IMR-90 (cell line): ENCODE data around the gene HTN3.

Experiments used
- BHLHE40 ChIP-seq: fragments of 150-350 bp; IDR thresholded peaks from 2 replicates; pipeline ENCODE4 v1.6.1; 2016; ENCODE audit warnings: mild to moderate bottlenecking, low read depth, low read length
- CEBPB ChIP-seq: IDR thresholded peaks from 2 replicates; pipeline ENCODE4 v1.6.1; 2012; ENCODE audit warnings: low read depth, low read length, improper control_type of control experiment
- MAFK ChIP-seq: IDR thresholded peaks from 2 replicates; pipeline ENCODE4 v1.6.1; 2012; ENCODE audit warnings: low read depth, low read length, improper control_type of control experiment
- MXI1 ChIP-seq: IDR thresholded peaks from 2 replicates; pipeline ENCODE4 v1.6.1; 2012; ENCODE audit warnings: low read depth, mild to moderate bottlenecking, low read length, moderate library complexity, borderline replicate concordance
- NFE2L2 ChIP-seq: fragments of 150-350 bp; IDR thresholded peaks from 2 replicates; pipeline ENCODE4 v1.6.1; 2016; ENCODE audit warnings: low read depth, mild to moderate bottlenecking, low read length
- POLR2A ChIP-seq: IDR thresholded peaks from 2 replicates; pipeline ENCODE4 v1.6.1; 2012; ENCODE audit warnings: mild to moderate bottlenecking, low read depth, low read length
- RAD21 ChIP-seq: IDR thresholded peaks from 2 replicates; pipeline ENCODE4 v1.6.1; 2012; ENCODE audit warnings: low read length, improper control_type of control experiment
- RCOR1 ChIP-seq: IDR thresholded peaks from 2 replicates; pipeline ENCODE4 v1.6.1; 2012; ENCODE audit warnings: mild to moderate bottlenecking, low read length, improper control_type of control experiment; ENCODE audit not compliant: insufficient replicate concordance
- RFX5 ChIP-seq: IDR thresholded peaks from 2 replicates; pipeline ENCODE4 v1.8.0; 2012; ENCODE audit warnings: low read depth, mild to moderate bottlenecking, low read length, moderate library complexity
- SMC3 ChIP-seq: fragments of 150-350 bp; IDR thresholded peaks from 2 replicates; pipeline ENCODE4 v1.6.1; 2016; ENCODE audit warnings: low read depth, mild to moderate bottlenecking, antibody characterized with exemption, low read length, moderate library complexity
- TF ChIP-seq, protein P1 (sequence below): conservative IDR thresholded peaks from 2 replicates; pipeline ENCODE4 v1.5.1; 2012; ENCODE audit warnings: mild to moderate bottlenecking, low read depth, low read length, improper control_type of control experiment
- TF ChIP-seq, protein P2 (sequence below): fragments of 150-350 bp; IDR thresholded peaks from 2 replicates; pipeline ENCODE4 v1.6.1; 2017; ENCODE audit warnings: mild to moderate bottlenecking, antibody characterized with exemption, low read length, low read depth

DNA sequence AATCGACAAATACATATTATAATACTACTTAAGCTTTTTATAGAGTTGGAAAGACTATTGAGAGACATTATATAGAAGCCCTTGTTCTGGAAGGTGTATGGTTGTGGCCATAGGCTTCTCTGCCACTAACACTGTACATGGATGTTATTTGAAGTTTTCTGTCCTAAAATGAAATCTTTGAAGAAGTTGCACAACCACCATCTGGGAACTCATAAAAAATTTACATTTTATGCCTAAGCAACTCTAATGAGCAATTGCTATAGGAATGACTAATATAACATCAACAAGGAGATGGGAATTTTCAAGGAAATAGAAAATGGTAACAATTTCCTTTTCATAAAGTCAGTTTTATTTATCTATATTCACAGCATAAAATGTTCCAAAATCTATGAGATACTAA is 29.4 kb downstream of the HTN3 start:
- TF ChIP-seq, protein P1, sequence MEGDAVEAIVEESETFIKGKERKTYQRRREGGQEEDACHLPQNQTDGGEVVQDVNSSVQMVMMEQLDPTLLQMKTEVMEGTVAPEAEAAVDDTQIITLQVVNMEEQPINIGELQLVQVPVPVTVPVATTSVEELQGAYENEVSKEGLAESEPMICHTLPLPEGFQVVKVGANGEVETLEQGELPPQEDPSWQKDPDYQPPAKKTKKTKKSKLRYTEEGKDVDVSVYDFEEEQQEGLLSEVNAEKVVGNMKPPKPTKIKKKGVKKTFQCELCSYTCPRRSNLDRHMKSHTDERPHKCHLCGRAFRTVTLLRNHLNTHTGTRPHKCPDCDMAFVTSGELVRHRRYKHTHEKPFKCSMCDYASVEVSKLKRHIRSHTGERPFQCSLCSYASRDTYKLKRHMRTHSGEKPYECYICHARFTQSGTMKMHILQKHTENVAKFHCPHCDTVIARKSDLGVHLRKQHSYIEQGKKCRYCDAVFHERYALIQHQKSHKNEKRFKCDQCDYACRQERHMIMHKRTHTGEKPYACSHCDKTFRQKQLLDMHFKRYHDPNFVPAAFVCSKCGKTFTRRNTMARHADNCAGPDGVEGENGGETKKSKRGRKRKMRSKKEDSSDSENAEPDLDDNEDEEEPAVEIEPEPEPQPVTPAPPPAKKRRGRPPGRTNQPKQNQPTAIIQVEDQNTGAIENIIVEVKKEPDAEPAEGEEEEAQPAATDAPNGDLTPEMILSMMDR: no peak
- no peak for TF ChIP-seq RCOR1
- TF ChIP-seq RFX5: no peak
- TF ChIP-seq, protein P2, sequence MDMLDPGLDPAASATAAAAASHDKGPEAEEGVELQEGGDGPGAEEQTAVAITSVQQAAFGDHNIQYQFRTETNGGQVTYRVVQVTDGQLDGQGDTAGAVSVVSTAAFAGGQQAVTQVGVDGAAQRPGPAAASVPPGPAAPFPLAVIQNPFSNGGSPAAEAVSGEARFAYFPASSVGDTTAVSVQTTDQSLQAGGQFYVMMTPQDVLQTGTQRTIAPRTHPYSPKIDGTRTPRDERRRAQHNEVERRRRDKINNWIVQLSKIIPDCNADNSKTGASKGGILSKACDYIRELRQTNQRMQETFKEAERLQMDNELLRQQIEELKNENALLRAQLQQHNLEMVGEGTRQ: no peak
- no peak for TF ChIP-seq POLR2A
- no peak for TF ChIP-seq SMC3
- no peak for TF ChIP-seq BHLHE40
- no peak for TF ChIP-seq MAFK
- TF ChIP-seq NFE2L2: no peak
- no peak for TF ChIP-seq CEBPB
- TF ChIP-seq MXI1: no peak
- TF ChIP-seq RAD21: no peak
